Stimulated activated CD4-positive, alpha-beta T cell treated with anti-CD3 and anti-CD28 coated beads, Interleukin-15, amount 100 ng/mL, for 24 hours (primary cell): ENCODE data around the gene TSBP1.
"Not testable (repeated sequence)": the region's sequence is repeated elsewhere in the genome, so short reads cannot be mapped to it uniquely, and the experiment has no call there.

Experiments
- DNase-seq: peaks from one replicate; pipeline ENCODE4 v3.0.0-alpha.2; 2020

The TSBP1 gene

DNA sequence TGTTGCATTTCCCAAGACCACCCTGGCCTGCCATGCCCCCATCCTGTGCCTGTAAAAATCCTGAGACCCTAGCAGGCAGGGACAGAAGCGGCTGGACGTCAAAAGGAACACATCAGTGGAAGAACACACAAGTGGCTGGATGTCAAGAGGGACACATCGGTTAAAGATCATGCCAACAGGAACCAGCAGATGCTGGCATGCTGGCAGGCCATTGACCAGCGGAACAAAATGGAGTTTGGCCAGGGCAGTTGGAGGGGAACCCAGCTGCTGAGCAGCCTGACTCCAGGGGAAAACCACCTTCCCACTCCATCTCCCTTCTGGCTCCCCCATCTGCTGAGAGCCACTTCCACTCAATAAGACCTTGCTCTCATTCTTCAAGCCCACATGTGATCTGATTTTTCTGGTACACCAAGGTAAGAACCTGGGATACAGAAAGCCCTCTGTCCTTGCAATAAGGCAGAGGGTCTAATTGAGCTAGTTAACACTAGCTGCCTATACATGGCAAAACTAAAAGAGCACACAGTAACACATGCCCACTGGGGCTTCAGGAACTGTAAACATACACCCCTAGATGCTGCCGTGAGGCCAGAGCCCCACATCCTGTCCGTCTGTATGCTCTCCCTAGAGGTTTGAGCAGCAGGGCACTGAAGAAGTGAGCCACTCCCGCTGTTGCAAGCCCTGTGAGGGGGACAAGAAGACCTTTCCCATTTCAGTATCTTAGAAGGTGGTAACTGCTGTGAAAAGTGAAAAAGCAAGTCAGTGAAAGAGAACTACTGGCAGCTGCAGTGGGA lies 4.2 kb upstream of the TSBP1 start:
- no peak for DNase-seq

DNA sequence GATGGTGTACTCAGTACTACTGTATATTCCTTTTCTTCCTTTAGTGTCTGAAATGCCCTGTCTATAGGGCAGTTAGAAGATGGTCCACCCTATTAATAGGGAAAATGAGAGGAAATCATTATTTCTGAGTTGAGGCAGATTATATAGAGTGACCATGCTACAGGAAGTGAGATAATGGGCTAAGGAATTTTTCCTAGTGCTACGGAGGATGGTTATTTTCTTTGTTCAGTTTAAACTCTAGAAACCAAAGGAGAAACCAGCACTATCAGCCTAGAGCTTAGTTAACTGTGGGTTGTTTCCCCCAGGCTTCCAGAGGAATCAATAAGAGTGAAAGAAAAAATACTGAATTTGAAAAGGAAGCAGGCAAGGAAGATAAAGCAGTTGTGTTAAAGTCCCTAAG lies 474 bp downstream of the TSBP1 start:
- no peak for DNase-seq

DNA sequence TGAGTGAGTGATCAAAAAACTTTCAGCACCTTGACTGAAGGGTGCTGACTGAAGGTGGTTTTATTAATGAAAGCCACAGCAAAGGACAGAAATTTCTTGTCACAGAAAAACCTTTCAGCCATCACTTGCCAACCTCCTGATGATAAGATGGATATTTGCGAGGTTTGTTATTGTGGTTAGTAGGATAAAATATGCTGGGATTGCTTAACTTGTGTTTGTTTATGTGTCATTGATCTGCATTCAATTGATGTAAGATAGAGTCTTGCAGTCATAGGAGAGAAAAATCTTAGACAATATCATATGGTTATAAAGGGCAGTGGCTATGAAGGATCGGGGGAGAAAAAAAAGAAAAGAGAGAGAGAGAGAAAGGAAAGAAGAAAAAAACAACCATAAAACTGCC lies 1.2 kb downstream of the TSBP1 start:
- no peak for DNase-seq

DNA sequence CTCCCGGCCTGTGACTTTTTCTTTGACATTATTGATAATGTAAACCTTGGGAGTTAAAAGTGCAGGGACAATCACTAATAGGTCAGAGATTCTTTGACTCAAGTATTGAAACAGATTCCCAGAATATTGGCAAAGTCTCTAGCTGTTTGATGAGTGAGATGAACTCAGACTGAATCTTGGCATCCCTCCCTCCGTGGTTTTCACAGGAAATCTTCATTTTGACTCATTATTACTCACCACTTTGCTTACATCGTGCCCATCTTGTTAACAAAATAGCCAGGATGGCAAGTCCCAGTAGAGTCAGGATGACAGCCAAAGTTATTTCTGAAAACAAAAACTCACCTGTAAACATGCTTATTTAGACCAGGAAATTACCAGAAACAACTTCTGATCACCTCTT lies 2.0 kb downstream of the TSBP1 start:
- peak; percentile 16 for DNase-seq

DNA sequence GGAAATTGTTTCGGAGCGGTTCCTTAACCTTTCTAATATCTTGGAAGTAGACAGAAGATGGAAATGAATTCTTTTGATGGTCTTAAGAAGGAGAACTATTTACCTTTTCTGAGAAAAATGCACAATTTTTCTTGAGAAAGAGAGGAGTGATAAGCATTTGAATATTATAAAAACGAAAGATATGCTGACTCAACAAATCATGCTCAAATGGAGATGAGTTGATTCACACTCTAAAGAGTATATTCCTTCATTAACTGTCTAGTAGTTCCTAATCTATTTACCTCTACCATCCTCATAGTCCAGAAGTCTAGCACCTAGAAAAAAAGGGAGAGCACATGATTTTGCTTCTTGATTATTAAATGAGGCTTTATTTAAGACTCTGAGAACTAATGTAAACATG lies 4.1 kb downstream of the TSBP1 start:
- DNase-seq: no peak

DNA sequence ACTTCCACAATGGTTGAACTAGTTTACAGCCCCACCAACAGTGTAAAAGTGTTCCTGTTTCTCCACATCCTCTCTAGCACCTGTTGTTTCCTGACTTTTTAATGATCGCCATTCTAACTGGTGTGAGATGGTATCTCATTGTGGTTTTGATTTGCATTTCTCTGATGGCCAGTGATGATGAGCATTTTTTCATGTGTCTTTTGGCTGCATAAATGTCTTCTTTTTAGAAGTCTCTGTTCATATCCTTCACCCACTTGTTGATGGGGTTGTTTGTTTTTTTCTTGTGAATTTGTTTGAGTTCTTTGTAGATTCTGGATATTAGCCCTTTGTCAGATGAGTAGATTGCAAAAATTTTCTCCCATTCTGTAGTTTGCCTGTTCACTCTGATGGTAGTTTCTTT lies 12.5 kb downstream of the TSBP1 start:
- not testable (repeated sequence) for DNase-seq

DNA sequence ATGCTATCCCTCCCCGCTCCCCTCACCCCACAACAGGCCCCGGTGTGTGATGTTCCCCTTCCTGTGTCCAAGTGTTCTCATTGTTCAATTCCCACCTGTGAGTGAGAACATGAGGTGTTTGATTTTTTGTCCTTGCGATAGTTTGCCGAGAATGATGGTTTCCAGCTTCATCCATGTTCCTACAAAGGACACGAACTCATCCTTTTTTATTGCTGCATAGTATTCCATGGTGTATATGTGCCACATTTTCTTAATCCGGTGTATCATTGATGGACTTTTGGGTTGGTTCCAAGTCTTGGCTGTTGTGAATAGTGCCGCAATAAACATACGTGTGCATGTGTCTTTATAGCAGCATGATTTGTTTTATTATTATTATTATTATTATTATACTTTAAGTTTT lies 13.2 kb downstream of the TSBP1 start:
- not testable (repeated sequence) for DNase-seq

- no peak for DNase-seq
Measured at GRCh38 chr6:32355018-32355417, 16.7 kb downstream of the TSBP1 start.

- no peak for DNase-seq
Measured at GRCh38 chr6:32353348-32353747, 18.4 kb downstream of the TSBP1 start.

DNA sequence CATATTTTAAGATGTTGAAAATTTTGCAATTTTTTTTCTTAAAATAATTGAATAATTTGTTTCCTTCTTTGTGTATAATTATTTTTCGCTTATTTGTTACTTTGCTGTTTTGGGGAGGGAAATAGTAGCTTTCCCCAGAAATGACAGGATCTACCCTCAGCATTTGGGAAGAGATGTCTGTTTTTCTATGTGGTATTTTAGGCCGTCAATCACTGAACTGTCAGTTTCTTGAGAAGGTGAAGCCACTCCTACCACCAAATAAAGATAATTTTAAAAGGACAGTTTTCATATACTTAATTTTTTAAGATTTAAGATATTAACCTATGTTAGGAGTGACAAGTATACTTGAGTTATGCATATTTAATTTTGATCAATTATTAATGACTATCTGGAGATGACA lies 31.5 kb downstream of the TSBP1 start:
- no peak for DNase-seq

GRCh38 chr6:32337186-32337805 lies 34.4 kb downstream of the TSBP1 start:
- DNase-seq: no peak

GRCh38 chr6:32332433-32332832 lies 39.3 kb downstream of the TSBP1 start:
- no peak for DNase-seq

- no peak for DNase-seq
Measured at GRCh38 chr6:32329141-32329540, 42.6 kb downstream of the TSBP1 start.

- no peak for DNase-seq
Measured at GRCh38 chr6:32327103-32327502, 44.6 kb downstream of the TSBP1 start.

- DNase-seq: no peak
Measured at GRCh38 chr6:32318501-32318900, 53.2 kb downstream of the TSBP1 start.

- DNase-seq: no peak
Measured at GRCh38 chr6:32317541-32317940, 54.2 kb downstream of the TSBP1 start.

- no peak for DNase-seq
Measured at GRCh38 chr6:32313964-32314363, 57.7 kb downstream of the TSBP1 start.

DNA sequence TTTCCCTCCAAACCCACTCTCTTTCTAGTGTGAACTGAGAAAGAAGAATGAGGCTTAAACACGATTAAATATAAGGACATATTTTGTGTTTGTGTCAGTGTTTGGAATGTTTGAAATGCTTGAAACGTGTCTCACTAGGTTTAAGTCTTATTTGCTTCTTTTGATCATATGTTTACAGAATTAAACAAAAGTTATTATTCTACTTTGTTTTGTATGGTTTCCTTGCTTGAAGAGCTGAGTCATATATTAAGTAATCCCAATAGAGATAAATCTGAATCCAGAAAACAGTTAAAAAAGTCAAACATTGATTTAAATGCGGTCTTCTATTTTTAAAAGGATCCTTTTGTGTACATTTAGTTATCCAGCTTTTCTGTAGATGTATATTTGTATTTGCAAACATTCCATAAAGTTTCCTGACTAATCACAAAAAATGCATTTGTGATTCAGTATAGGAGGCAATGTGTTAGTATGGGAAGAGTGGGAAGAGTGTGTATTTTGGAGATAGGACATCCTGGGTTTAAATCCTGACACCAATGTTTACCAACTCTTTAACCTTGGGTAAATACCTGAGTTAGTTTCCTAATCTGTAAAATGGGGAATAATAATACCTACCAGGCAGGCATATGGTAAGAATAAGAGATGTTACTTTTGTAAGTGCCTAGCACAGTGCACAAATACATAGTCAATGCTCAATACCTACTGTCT lies 72.9 kb downstream of the TSBP1 start:
- DNase-seq: no peak

DNA sequence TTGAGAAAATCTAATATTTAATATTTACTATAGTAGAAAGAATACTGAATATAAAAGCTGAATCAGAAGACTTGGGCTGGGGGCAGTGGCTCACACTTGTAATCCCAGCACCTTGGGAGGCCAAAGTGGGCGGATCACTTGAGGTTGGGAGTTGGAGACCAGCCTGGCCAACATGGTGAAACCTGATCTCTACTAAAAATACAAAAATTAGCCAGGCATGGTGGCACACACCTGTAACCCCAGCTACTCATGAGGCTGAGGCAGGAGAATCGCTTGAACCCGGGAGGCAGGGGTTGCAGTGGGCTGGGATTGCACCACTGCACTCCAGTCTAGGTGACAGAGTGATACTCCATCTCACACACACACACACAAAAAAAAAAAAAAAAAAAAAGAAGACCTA lies 76.7 kb downstream of the TSBP1 start:
- not testable (repeated sequence) for DNase-seq

- DNase-seq: no peak
Measured at GRCh38 chr6:32294566-32294965, 77.1 kb downstream of the TSBP1 start.

DNA sequence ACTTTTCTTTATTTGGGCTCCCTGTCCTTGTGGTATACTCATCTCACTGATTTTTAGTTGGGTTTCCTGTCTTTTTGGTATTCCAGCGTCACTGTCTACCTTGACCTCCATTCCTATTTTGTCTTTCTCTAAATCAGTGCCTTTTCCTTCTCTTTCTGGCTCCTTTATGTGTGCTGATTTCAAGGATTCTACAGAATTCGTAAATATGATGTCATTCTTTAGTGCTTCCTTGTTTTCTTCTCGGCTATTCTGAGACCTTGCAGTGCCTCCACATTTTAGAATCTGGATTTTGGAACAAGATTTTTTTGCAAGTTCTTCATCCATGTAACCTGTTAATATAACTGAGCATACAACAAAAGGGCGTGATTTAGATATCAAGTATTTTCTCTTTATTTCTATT lies 78.0 kb downstream of the TSBP1 start:
- no peak for DNase-seq

DNA sequence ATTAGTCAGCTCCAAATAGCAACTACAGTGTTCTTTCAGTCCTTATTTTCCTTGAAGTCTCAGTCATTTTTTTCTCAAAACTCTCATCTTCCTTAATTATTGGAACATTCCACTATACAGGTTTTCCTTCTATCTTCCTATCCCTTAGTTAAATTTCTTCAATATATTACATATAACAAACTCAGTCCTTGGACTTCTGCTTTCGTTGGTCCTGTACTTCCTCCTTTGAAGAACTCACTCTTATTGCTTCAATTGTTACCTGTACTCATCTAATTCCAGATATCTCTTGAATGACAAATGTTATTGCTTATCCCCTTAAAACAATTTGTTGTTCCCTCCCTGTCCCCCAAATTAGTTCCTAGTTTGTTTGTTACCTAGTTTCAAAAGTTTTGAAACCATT lies 80.2 kb downstream of the TSBP1 start:
- DNase-seq: no peak

DNA sequence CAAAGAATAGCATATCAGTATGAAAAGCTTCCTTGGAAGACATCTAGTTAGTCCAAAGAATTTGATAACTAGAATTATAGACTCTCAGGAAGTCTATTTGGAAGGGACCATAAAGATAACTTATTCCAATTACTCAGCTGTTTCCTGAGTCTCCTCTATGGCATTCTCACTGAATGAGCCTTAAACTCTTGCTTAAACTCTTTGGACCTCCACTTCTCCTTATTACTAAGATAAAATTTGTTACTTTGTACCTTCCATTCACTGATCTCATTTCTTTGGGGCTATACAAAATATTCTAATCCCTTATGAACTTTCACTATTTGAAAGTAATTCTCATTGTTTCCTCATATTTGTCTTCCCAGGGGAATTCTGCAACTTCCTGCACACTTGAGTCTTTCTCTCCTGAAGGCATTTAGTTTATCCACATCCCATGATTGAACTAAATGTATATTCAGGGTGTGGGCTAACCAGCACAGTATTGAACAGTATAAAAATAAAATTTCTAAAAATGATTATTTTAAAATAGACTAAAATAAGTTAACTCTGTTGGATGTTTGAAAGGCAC lies 80.7 kb downstream of the TSBP1 start:
- no peak for DNase-seq

GRCh38 chr6:32288426-32288825 lies 83.3 kb downstream of the TSBP1 start:
- no peak for DNase-seq
